Smooth muscle cell (in vitro differentiated cells): Measurements from ENCODE around the gene MYH14. TPM values are rescaled to one million over a fixed set of nuclear protein-coding genes. Genes with fewer than 3 reads are reported as not detected.

Experiments used
- DNase-seq: peaks from one replicate; lab custom pipeline; 2025; ENCODE audit not compliant: unreplicated experiment; lab: John Stamatoyannopoulos, UW
- H2AFZ ChIP-seq: fragments of 200-600 bp; sonication (generic); 2 replicates; pipeline ENCODE4 v1.6.0; 2016; ENCODE audit warnings: antibody characterized with exemption, low read depth, mild to moderate bottlenecking
- H3F3A ChIP-seq: fragments of 200-600 bp; sonication (generic); 2 replicates; pipeline ENCODE4 v1.6.0; 2017; ENCODE audit warnings: antibody characterized with exemption, low read depth
- H3K27ac ChIP-seq: fragments of 200-600 bp; sonication (generic); 2 replicates; pipeline ENCODE4 v1.5.1; 2016; ENCODE audit warnings: low read depth, mild to moderate bottlenecking
- H3K27me3 ChIP-seq: fragments of 200-600 bp; sonication (generic); 2 replicates; pipeline ENCODE4 v1.6.1; 2016; ENCODE audit warnings: low read depth, mild to moderate bottlenecking
- H3K36me3 ChIP-seq: fragments of 200-600 bp; sonication (generic); 2 replicates; pipeline ENCODE4 v1.5.1; 2016; ENCODE audit warnings: low read depth
- H3K4me1 ChIP-seq: fragments of 200-600 bp; sonication (generic); 2 replicates; pipeline ENCODE4 v1.5.1; 2016; ENCODE audit warnings: low read depth
- H3K4me2 ChIP-seq: fragments of 200-600 bp; sonication (generic); 2 replicates; pipeline ENCODE4 v1.6.0; 2016; ENCODE audit warnings: mild to moderate bottlenecking
- H3K4me3 ChIP-seq: fragments of 200-600 bp; sonication (generic); 2 replicates; pipeline ENCODE4 v1.5.1; 2016; ENCODE audit warnings: mild to moderate bottlenecking
- H3K79me2 ChIP-seq: fragments of 200-600 bp; sonication (generic); 2 replicates; pipeline ENCODE4 v1.6.0; 2016; ENCODE audit warnings: low read depth, mild to moderate bottlenecking
- H3K9ac ChIP-seq: fragments of 200-600 bp; sonication (generic); 2 replicates; pipeline ENCODE4 v1.6.0; 2016; ENCODE audit warnings: low read depth
- H3K9me3 ChIP-seq: fragments of 200-600 bp; sonication (generic); replicated peaks from 2 replicates; pipeline ENCODE4 v1.5.1; 2016; ENCODE audit warnings: low read depth
- H4K20me1 ChIP-seq: fragments of 200-600 bp; sonication (generic); 2 replicates; pipeline ENCODE4 v1.6.0; 2016; ENCODE audit warnings: low read depth
- WGBS: methylation state at CpG from one replicate; pipeline ENCODE4 v1.1.7; 2016; ENCODE audit warnings: low lambda C conversion rate; 5-methylcytosine and 5-hydroxymethylcytosine counted together
- polyA plus RNA-seq: library from polyadenylated mRNA; unstranded; fragments of >200 nt; fragmentation: Nextera tagmentation; extraction: Ambion mirVana; gene quantifications from 2 replicates; pipeline ENCODE4 v1.2.1, GENCODE V29; 2016
- total RNA-seq: library from RNA; depleted of rRNA; stranded (reverse); fragments of >200 nt; gene quantifications from 2 replicates; pipeline ENCODE4 v1.2.3, GENCODE V29; 2014
- TF ChIP-seq, protein P1 (sequence below): fragments of 200-600 bp; sonication (generic); IDR thresholded peaks from 2 replicates; pipeline ENCODE4 v1.5.1; 2017; ENCODE audit warnings: borderline replicate concordance, mild to moderate bottlenecking, antibody characterized with exemption; ENCODE audit not compliant: insufficient read depth, poor library complexity, severe bottlenecking

The MYH14 gene
- total and polyA plus RNA-seq, 2 experiments from 2014 or later, result 7.5 to 30.6 TPM

DNA sequence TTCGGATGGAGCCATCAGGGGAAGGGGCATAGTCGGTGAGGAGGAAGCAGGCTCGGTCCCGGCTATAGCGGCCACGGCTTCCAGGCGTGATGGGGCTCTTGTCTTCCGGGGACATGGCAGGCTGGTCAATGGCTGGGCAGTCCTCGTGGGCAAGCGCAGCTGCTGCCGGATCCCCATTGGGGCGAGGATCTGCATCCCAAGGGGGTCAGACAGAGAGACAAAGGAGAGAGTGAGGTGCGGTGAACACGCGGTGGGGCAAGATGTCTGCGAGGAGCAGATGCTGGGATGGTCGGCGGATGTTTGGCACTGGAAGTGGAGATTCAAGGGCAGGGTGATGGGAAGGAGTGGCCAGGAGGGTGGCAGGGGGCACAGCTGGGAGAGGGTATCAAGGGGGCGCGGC, 117.2 kb downstream of the MYH14 start:
- Histone ChIP-seq H3K4me2 (no peak overlapping the region), H3F3A (no peaks in the 10 kb centered on the region)
- no peak for DNase-seq

DNA sequence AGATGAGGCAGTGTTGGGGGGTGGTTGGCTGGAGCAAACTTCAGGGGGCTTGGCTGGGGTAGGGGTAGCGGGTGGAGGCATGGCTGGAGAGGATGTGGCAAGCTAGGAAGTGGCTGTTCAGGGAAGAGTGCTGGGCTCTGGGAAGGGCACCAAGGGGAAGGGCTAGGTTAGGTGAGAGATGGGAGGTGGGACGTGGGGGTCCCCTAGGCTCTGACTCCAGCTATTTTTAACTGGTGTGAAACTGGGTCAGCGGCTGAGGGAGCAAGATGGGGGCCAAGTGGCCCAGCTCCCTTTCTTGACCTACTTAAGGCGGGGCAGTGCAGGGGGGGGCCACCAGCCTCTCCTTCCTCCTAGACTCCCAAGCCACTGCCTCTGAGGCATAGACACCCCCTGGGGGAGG, 118.4 kb downstream of the MYH14 start:
- H3K27ac ChIP-seq, result no peak overlapping the region
- H3F3A ChIP-seq, result no peaks in the 10 kb centered on the region
- H3K4me3 ChIP-seq, result no peak overlapping the region
- peaks cover 7% of the 10 kb centered on the region for H3K27me3 ChIP-seq
- H3K79me2 ChIP-seq, result no peaks in the 10 kb centered on the region
- no peaks in the 10 kb centered on the region for H3K9me3 ChIP-seq
- H3K4me2 ChIP-seq, result no peak overlapping the region
- 100% methylated on average over 3 of the region's 4 CpGs for WGBS
- TF ChIP-seq, protein P1, sequence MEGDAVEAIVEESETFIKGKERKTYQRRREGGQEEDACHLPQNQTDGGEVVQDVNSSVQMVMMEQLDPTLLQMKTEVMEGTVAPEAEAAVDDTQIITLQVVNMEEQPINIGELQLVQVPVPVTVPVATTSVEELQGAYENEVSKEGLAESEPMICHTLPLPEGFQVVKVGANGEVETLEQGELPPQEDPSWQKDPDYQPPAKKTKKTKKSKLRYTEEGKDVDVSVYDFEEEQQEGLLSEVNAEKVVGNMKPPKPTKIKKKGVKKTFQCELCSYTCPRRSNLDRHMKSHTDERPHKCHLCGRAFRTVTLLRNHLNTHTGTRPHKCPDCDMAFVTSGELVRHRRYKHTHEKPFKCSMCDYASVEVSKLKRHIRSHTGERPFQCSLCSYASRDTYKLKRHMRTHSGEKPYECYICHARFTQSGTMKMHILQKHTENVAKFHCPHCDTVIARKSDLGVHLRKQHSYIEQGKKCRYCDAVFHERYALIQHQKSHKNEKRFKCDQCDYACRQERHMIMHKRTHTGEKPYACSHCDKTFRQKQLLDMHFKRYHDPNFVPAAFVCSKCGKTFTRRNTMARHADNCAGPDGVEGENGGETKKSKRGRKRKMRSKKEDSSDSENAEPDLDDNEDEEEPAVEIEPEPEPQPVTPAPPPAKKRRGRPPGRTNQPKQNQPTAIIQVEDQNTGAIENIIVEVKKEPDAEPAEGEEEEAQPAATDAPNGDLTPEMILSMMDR, result no peak
- no peak for DNase-seq
- H2AFZ ChIP-seq, result no peak overlapping the region
- peaks cover 35% of the 10 kb centered on the region for H4K20me1 ChIP-seq
- H3K9ac ChIP-seq, result no peak overlapping the region
- no peaks in the 10 kb centered on the region for H3K36me3 ChIP-seq
- peaks cover 5% of the 10 kb centered on the region for H3K4me1 ChIP-seq

More for the DNA sequence above, 117.2 kb downstream of the MYH14 start:
- Histone ChIP-seq H3K36me3 (no peaks in the 10 kb centered on the region), H3K79me2 (no peaks in the 10 kb centered on the region), H3K4me1 (no peaks in the 10 kb centered on the region), H4K20me1 (peaks cover 23% of the 10 kb centered on the region), H3K9me3 (no peaks in the 10 kb centered on the region), H3K4me3 (no peak overlapping the region), H2AFZ (no peak overlapping the region), H3K9ac (no peak overlapping the region), H3K27me3 (no peaks in the 10 kb centered on the region), H3K27ac (no peak overlapping the region)
- TF ChIP-seq, protein P1, result no peak
- 96% methylated on average over 12 of the region's 20 CpGs for WGBS

DNA sequence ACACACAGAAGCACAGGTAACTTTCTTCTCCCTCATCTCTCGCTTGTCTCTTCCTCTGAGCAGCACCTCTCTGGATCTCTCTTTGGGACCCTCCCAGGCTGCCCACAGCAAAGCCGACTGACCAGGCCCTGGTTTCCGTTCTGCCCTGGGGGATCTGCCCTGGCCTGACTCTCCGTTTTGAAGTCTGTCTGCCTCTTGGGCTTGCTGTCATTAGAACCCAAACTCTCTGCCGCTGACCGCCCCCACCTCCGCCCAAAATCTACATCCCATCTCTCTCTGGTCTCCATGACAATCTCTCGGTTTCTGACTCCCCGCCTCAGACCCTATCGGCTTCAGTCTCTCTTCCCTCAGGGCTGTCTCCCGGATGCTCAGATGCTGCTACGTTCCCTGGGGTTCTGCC, 118.8 kb downstream of the MYH14 start:
- H4K20me1 ChIP-seq, result peaks cover 39% of the 10 kb centered on the region
- TF ChIP-seq, protein P1, result no peak
- H3K4me3 ChIP-seq, result no peak overlapping the region
- no peak for DNase-seq
- H3K4me2 ChIP-seq, result no peak overlapping the region
- H3F3A ChIP-seq, result no peaks in the 10 kb centered on the region
- WGBS, result 99% methylated on average over 11 of the region's 12 CpGs
- no peak overlapping the region for H3K27ac ChIP-seq
- H2AFZ ChIP-seq, result no peak overlapping the region
- H3K27me3 ChIP-seq, result peaks cover 11% of the 10 kb centered on the region
- H3K36me3 ChIP-seq, result no peaks in the 10 kb centered on the region
- no peak overlapping the region for H3K9ac ChIP-seq
- H3K9me3 ChIP-seq, result no peaks in the 10 kb centered on the region
- H3K79me2 ChIP-seq, result no peaks in the 10 kb centered on the region
- H3K4me1 ChIP-seq, result peaks cover 5% of the 10 kb centered on the region
